K562 (cell line): Measurements from ENCODE around the gene COL6A2.

ENCODE experiments used
- CBFB ChIP-seq: sonication (generic); formaldehyde crosslinking; IDR thresholded peaks from 2 replicates; pipeline ENCODE4 v1.4.0; 2020; ENCODE audit warnings: mild to moderate bottlenecking, missing genetic modification reagents
- CBX1 ChIP-seq: sonication (generic); IDR thresholded peaks from 2 replicates; pipeline ENCODE4 v1.6.1; 2016; ENCODE audit warnings: antibody characterized with exemption, low read depth, mild to moderate bottlenecking
- CEBPB ChIP-seq: fragments of 450-650 bp; IDR thresholded peaks from 2 replicates; pipeline ENCODE4 v1.6.1; 2016; ENCODE audit warnings: missing genetic modification characterization, missing compliant biosample characterization
- CEBPG ChIP-seq, 3 experiments: fragments of 200-800 bp in 1 of 3; sonication (Bioruptor generic) in 1 of 3; sonication (generic) in 1 of 3; formaldehyde crosslinking in 1 of 3; IDR thresholded peaks in 2 of 3; conservative IDR thresholded peaks in 1 of 3; 2 replicates each; pipeline versions ENCODE4 v1.6.1 to v1.8.0; 2016 to 2022; ENCODE audit warnings: missing compliant biosample characterization in 2 of 3, missing genetic modification characterization in 2 of 3, mild to moderate bottlenecking in 1 of 3, missing genetic modification reagents in 1 of 3
- EP300 ChIP-seq: IDR thresholded peaks from 2 replicates; pipeline ENCODE4 v1.6.1; 2012; ENCODE audit warnings: low read length, improper control_type of control experiment
- EZH2 ChIP-seq: IDR thresholded peaks from 2 replicates; pipeline ENCODE4 v1.6.1; 2012; ENCODE audit warnings: low read depth, mild to moderate bottlenecking, inconsistent platforms, low read length, borderline replicate concordance
- FOSL1 ChIP-seq: fragments of 200-800 bp; sonication (Bioruptor generic); conservative IDR thresholded peaks from 2 replicates; pipeline ENCODE4 v1.6.1; 2016; ENCODE audit warnings: missing genetic modification characterization, missing compliant biosample characterization
- HBP1 ChIP-seq: fragments of 450-650 bp; formaldehyde crosslinking; IDR thresholded peaks from 2 replicates; pipeline ENCODE4 v1.4.0; 2022; ENCODE audit warnings: missing genetic modification characterization
- POLR2A ChIP-seq: fragments of 450-650 bp; conservative IDR thresholded peaks from 2 replicates; pipeline ENCODE4 v1.6.1; 2016
- RAD21 ChIP-seq, 2 experiments: fragments of 250-450 bp in 1 of 2; fragments of 450-650 bp in 1 of 2; sonication (Bioruptor Pico) in 1 of 2; formaldehyde crosslinking in 1 of 2; IDR thresholded peaks in 1 of 2; conservative IDR thresholded peaks in 1 of 2; 2 replicates each; pipeline versions ENCODE4 v1.4.0 to v1.8.0; 2020 to 2022; ENCODE audit warnings: mild to moderate bottlenecking in 2 of 2, moderate library complexity in 1 of 2
- SIRT6 ChIP-seq: IDR thresholded peaks from one replicate; pipeline ENCODE4 v1.6.1; 2012; ENCODE audit warnings: low read depth, mild to moderate bottlenecking, control low read depth, inconsistent platforms, low read length, moderate library complexity
- ZNF311 ChIP-seq: fragments of 250-450 bp; sonication (Bioruptor Pico); IDR thresholded peaks from 2 replicates; pipeline ENCODE4 v1.4.0; 2020; ENCODE audit warnings: mild to moderate bottlenecking, moderate library complexity
- TF ChIP-seq, protein P1 (sequence below), 3 experiments: IDR thresholded peaks in 2 of 3; conservative IDR thresholded peaks in 1 of 3; 2 replicates each; pipeline ENCODE4 v1.5.1; 2011 to 2012; ENCODE audit warnings: low read length in 3 of 3, mild to moderate bottlenecking in 3 of 3, control low read depth in 2 of 3, improper control_type of control experiment in 1 of 3, inconsistent platforms in 1 of 3, low read depth in 1 of 3, mixed read lengths in 1 of 3, moderate library complexity in 1 of 3; ENCODE audit not compliant: insufficient read depth in 2 of 3

DNA sequence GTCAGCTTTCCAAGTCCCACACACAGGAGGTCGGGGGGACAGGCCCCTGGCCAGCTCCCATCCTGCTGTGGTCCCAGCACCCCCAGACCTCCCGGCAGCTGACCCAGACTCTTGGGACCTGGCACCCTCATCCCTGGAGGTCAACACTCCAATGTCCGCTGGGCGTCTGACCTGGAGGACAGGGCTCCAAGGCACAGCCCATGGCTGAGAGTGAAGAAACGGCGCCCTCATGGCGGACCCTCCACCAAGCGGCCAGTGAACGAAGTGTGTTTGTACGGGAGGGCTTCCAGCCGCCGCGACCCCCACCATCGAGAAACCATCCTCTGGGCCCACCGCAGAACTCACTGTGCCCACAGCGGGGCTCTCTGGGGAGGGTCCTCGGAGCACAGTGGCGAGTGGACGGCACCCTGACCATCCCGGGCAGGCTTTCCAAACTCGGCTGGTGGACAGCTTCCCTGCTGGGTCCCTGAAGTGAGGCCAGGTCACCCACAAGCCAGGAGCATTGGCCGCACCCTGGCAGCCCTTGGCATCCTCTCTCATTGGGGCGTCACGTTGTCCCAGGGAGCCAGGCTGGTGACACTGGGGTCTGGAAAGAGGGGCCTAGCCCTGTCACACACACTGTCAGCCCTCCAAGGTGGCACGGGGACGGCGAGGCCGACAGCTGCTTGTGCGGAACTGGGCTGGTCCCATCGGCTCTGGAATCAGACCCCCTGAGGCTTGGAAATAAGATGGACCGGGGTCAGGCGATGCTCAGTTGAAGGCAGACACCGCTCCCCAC lies 47.8 kb upstream of the COL6A2 start:
- TF ChIP-seq, protein P1, sequence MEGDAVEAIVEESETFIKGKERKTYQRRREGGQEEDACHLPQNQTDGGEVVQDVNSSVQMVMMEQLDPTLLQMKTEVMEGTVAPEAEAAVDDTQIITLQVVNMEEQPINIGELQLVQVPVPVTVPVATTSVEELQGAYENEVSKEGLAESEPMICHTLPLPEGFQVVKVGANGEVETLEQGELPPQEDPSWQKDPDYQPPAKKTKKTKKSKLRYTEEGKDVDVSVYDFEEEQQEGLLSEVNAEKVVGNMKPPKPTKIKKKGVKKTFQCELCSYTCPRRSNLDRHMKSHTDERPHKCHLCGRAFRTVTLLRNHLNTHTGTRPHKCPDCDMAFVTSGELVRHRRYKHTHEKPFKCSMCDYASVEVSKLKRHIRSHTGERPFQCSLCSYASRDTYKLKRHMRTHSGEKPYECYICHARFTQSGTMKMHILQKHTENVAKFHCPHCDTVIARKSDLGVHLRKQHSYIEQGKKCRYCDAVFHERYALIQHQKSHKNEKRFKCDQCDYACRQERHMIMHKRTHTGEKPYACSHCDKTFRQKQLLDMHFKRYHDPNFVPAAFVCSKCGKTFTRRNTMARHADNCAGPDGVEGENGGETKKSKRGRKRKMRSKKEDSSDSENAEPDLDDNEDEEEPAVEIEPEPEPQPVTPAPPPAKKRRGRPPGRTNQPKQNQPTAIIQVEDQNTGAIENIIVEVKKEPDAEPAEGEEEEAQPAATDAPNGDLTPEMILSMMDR (IDR thresholded peaks at IDR 0.05 in 2 of 3, conservative IDR thresholded peaks at IDR 0.05 in 1 of 3; ENCODE audit: insufficient read depth in 2 of 3, low read depth in 1 of 3, low read length in 3 of 3): no peak
- TF ChIP-seq HBP1 (CRISPR knock-in tag) (no peak), EZH2 (no peak), EP300 (no peak), ZNF311 (CRISPR knock-in tag) (no peak), CEBPB (no peak), RAD21 (CRISPR knock-in tag; conservative IDR thresholded peaks at IDR 0.05 in 1 of 2, IDR thresholded peaks at IDR 0.05 in 1 of 2) (no peak), SIRT6 (no peak), CBFB (CRISPR knock-in tag) (no peak), POLR2A (no peak), FOSL1 (tag) (no peak), CBX1 (no peak), CEBPG (CRISPR knock-in tag; IDR thresholded peaks at IDR 0.05) (no peak), CEBPG (tag; conservative IDR thresholded peaks at IDR 0.05 in 1 of 2, IDR thresholded peaks at IDR 0.05 in 1 of 2) (no peak)
